Mesodermal cell (in vitro differentiated cells): Measurements from ENCODE around the gene MSRB3.

Experiments used
- H3K27ac ChIP-seq: 2 replicates; pipeline ENCODE4 v1.7.0; 2013; ENCODE audit warnings: mild to moderate bottlenecking, low read depth, low read length, moderate library complexity; ENCODE audit not compliant: severe bottlenecking
- H3K36me3 ChIP-seq: 2 replicates; pipeline ENCODE4 v1.7.1; 2013; ENCODE audit warnings: mild to moderate bottlenecking, low read length, moderate library complexity; ENCODE audit not compliant: control insufficient read depth, insufficient read depth
- H3K4me1 ChIP-seq: one replicate; pipeline ENCODE4 v1.7.1; 2013; ENCODE audit warnings: mild to moderate bottlenecking, low read length; ENCODE audit not compliant: insufficient read depth, control insufficient read depth, poor library complexity, severe bottlenecking
- H3K4me3 ChIP-seq: 2 replicates; pipeline ENCODE4 v1.7.0; 2013; ENCODE audit warnings: low read length, control low read depth, mild to moderate bottlenecking; ENCODE audit not compliant: insufficient read depth, poor library complexity, severe bottlenecking; ENCODE audit errors: extremely low read depth
- H3K9me3 ChIP-seq: 2 replicates; pipeline ENCODE4 v1.7.1; 2013; ENCODE audit warnings: mild to moderate bottlenecking, low read length, moderate library complexity; ENCODE audit not compliant: control insufficient read depth
- WGBS, 2 experiments: methylation state at CpG; one replicate each; pipeline ENCODE4 v1.1.5; 2013; ENCODE audit warnings: missing lambda C conversion rate in 2 of 2; ENCODE audit not compliant: insufficient coverage in 2 of 2; 5-methylcytosine and 5-hydroxymethylcytosine counted together

The MSRB3 gene

GRCh38 chr12:65495233-65495632, 216.8 kb downstream of the MSRB3 start:
- Histone ChIP-seq H3K9me3 (no peaks in the 10 kb centered on the region), H3K4me3 (no peak overlapping the region), H3K36me3 (no peaks in the 10 kb centered on the region), H3K4me1 (peaks cover 46% of the 10 kb centered on the region), H3K27ac (peak overlapping the region; percentile 89)
- 44 to 77% methylated on average over 2 of the region's 2 CpGs for WGBS, 2 experiments

GRCh38 chr12:65496617-65497016, 218.1 kb downstream of the MSRB3 start:
- H3K36me3 ChIP-seq, result no peaks in the 10 kb centered on the region
- H3K27ac ChIP-seq, result no peak overlapping the region
- no peak overlapping the region for H3K4me3 ChIP-seq
- peaks cover 56% of the 10 kb centered on the region for H3K4me1 ChIP-seq
- 90 to 100% methylated on average over 1 to 2 of the region's 2 CpGs for WGBS, 2 experiments
- H3K9me3 ChIP-seq, result no peaks in the 10 kb centered on the region

- WGBS, 2 experiments, result 92% methylated on average over 2 of the region's 4 CpGs; no CpG with 5 or more reads in 1 of the 2 experiments
- Histone ChIP-seq H3K4me3 (no peak overlapping the region), H3K27ac (no peak overlapping the region), H3K36me3 (no peaks in the 10 kb centered on the region), H3K9me3 (no peaks in the 10 kb centered on the region), H3K4me1 (peaks cover 56% of the 10 kb centered on the region)
Measured at GRCh38 chr12:65497660-65498059, 219.2 kb downstream of the MSRB3 start.

- H3K4me3 ChIP-seq, result no peak overlapping the region
- peaks cover 43% of the 10 kb centered on the region for H3K4me1 ChIP-seq
- WGBS, 2 experiments, result 89 to 94% methylated on average over 6 to 7 of the region's 7 CpGs
- H3K9me3 ChIP-seq, result no peaks in the 10 kb centered on the region
- H3K27ac ChIP-seq, result no peak overlapping the region
- H3K36me3 ChIP-seq, result no peaks in the 10 kb centered on the region
Measured at GRCh38 chr12:65499167-65499566, 220.7 kb downstream of the MSRB3 start.

GRCh38 chr12:65500091-65500900, 221.8 kb downstream of the MSRB3 start:
- no peaks in the 10 kb centered on the region for H3K9me3 ChIP-seq
- H3K4me3 ChIP-seq, result no peak overlapping the region
- 60 to 76% methylated on average over 3 to 6 of the region's 7 CpGs for WGBS, 2 experiments
- peaks cover 34% of the 10 kb centered on the region for H3K4me1 ChIP-seq
- H3K36me3 ChIP-seq, result no peaks in the 10 kb centered on the region
- H3K27ac ChIP-seq, result peak overlapping the region; percentile 75

GRCh38 chr12:65501093-65501621, 222.7 kb downstream of the MSRB3 start:
- H3K4me3 ChIP-seq, result no peak overlapping the region
- peak overlapping the region; percentile 75 for H3K27ac ChIP-seq
- no peaks in the 10 kb centered on the region for H3K36me3 ChIP-seq
- 83 to 90% methylated on average over 6 of the region's 6 CpGs for WGBS, 2 experiments
- H3K4me1 ChIP-seq, result peaks cover 27% of the 10 kb centered on the region
- H3K9me3 ChIP-seq, result no peaks in the 10 kb centered on the region

GRCh38 chr12:65501935-65502334, 223.5 kb downstream of the MSRB3 start:
- WGBS, 2 experiments, result 89 to 90% methylated on average over 1 of the region's 5 CpGs
- Histone ChIP-seq H3K4me1 (peaks cover 22% of the 10 kb centered on the region), H3K4me3 (no peak overlapping the region), H3K36me3 (no peaks in the 10 kb centered on the region), H3K27ac (no peak overlapping the region), H3K9me3 (no peaks in the 10 kb centered on the region)

GRCh38 chr12:65504417-65504816, 225.9 kb downstream of the MSRB3 start:
- 100% methylated on average over 1 of the region's 1 CpG; no CpG with 5 or more reads in 1 of the 2 experiments for WGBS, 2 experiments
- Histone ChIP-seq H3K9me3 (no peaks in the 10 kb centered on the region), H3K4me3 (no peak overlapping the region), H3K27ac (no peak overlapping the region), H3K4me1 (peaks cover 21% of the 10 kb centered on the region), H3K36me3 (no peaks in the 10 kb centered on the region)

GRCh38 chr12:65505386-65506121, 227.1 kb downstream of the MSRB3 start:
- H3K4me1 ChIP-seq, result peaks cover 13% of the 10 kb centered on the region
- no peaks in the 10 kb centered on the region for H3K36me3 ChIP-seq
- no peak overlapping the region for H3K4me3 ChIP-seq
- WGBS, 2 experiments, result 87 to 90% methylated on average over 4 to 9 of the region's 12 CpGs
- H3K27ac ChIP-seq, result peak overlapping the region; percentile 68
- no peaks in the 10 kb centered on the region for H3K9me3 ChIP-seq

- Histone ChIP-seq H3K9me3 (no peaks in the 10 kb centered on the region), H3K4me1 (peaks cover 11% of the 10 kb centered on the region), H3K27ac (no peak overlapping the region), H3K4me3 (no peak overlapping the region), H3K36me3 (no peaks in the 10 kb centered on the region)
- WGBS, 2 experiments, result 89 to 91% methylated on average over 3 to 5 of the region's 10 CpGs
Measured at GRCh38 chr12:65508276-65509035, 230.0 kb downstream of the MSRB3 start.
